Measurements from ENCODE around the gene CAPN2.

Gene CAPN2

DNA sequence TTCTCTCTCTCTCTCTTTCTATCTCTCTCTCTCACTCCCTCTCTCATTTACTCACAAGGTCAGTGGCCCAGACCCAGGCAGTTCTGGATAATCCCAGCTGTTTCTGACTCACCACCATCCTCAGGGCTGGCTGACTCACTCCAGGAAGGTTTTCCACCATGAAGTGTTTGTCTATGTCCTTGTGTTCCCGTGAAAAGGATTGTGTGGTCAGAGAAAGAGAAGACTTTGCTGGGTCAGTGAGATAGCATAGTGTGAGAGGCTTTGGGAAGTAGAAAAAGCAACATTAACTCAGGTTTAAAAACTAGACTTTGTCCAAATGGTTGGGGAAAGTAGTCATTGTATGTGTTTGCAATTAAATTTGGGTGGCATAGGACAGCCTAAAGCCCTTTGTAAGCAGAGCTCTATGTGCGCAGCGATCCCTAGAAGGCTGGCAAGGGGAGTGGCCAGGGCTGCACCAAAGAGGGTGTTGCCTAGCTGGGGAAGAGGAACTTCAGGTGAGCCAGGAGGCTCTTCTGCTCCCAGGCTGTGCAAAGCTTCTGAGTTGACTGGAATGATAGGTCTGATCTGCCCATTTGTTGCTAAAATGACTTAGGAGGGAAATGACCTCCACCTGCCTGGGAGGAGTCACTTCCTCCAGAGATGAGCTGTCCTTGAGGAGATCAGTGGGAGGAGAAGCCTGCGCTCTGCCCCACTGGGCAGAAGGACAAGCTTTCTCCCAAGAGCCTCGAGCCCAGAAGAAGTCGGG is 4.9 kb upstream of the CAPN2 start (continued):
- TF ChIP-seq, protein P1, sequence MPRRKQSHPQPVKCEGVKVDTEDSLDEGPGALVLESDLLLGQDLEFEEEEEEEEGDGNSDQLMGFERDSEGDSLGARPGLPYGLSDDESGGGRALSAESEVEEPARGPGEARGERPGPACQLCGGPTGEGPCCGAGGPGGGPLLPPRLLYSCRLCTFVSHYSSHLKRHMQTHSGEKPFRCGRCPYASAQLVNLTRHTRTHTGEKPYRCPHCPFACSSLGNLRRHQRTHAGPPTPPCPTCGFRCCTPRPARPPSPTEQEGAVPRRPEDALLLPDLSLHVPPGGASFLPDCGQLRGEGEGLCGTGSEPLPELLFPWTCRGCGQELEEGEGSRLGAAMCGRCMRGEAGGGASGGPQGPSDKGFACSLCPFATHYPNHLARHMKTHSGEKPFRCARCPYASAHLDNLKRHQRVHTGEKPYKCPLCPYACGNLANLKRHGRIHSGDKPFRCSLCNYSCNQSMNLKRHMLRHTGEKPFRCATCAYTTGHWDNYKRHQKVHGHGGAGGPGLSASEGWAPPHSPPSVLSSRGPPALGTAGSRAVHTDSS (tag by site-specific recombination; IDR thresholded peaks at IDR 0.05), result no peak
- TF ChIP-seq, protein P2, sequence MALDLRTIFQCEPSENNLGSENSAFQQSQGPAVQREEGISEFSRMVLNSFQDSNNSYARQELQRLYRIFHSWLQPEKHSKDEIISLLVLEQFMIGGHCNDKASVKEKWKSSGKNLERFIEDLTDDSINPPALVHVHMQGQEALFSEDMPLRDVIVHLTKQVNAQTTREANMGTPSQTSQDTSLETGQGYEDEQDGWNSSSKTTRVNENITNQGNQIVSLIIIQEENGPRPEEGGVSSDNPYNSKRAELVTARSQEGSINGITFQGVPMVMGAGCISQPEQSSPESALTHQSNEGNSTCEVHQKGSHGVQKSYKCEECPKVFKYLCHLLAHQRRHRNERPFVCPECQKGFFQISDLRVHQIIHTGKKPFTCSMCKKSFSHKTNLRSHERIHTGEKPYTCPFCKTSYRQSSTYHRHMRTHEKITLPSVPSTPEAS (tag by site-specific recombination; IDR thresholded peaks at IDR 0.05), result peak; percentile 30; the same call in 1 of the 2 replicates
- TF ChIP-seq ZNF548 (tag by site-specific recombination; IDR thresholded peaks at IDR 0.05) (no peak), ZNF621 (tag by site-specific recombination; IDR thresholded peaks at IDR 0.05) (no peak), KLF9 (tag by site-specific recombination; IDR thresholded peaks at IDR 0.05; ENCODE audit: low read depth) (no peak), ZNF324 (tag by site-specific recombination; IDR thresholded peaks at IDR 0.05) (peak; percentile 75; the same call in 1 of the 2 replicates), MYNN (tag by site-specific recombination; IDR thresholded peaks at IDR 0.05; ENCODE audit: borderline replicate concordance) (no peak), ZBTB17 (tag by site-specific recombination; IDR thresholded peaks at IDR 0.05) (peak; percentile 97), ZNF174 (tag by site-specific recombination; IDR thresholded peaks at IDR 0.05) (no peak), ZNF155 (tag by site-specific recombination; IDR thresholded peaks at IDR 0.05) (no peak), TRIM28 (IDR thresholded peaks at IDR 0.05; ENCODE audit: borderline replicate concordance, low read length) (peak; percentile 42; the same call in 1 of the 2 replicates), ZNF521 (tag by site-specific recombination; IDR thresholded peaks at IDR 0.05) (no peak), IKZF3 (tag by site-specific recombination; IDR thresholded peaks at IDR 0.05) (peak; percentile 63; the same call in 1 of the 2 replicates), ZNF768 (tag by site-specific recombination; IDR thresholded peaks at IDR 0.05) (no peak), ZNF423 (tag by site-specific recombination; IDR thresholded peaks at IDR 0.05) (no peak), ZNF394 (tag by site-specific recombination; IDR thresholded peaks at IDR 0.05; ENCODE audit: borderline replicate concordance) (peak; percentile 74; the same call in 1 of the 2 replicates), SCRT1 (tag by site-specific recombination; IDR thresholded peaks at IDR 0.05; ENCODE audit: borderline replicate concordance) (no peak), GFI1B (tag by site-specific recombination; IDR thresholded peaks at IDR 0.05) (no peak), ZNF747 (tag by site-specific recombination; IDR thresholded peaks at IDR 0.05) (no peak), ZNF585B (tag by site-specific recombination; IDR thresholded peaks at IDR 0.05) (no peak), GLIS1 (tag by site-specific recombination; IDR thresholded peaks at IDR 0.05) (peak; percentile 71), ZNF76 (tag by site-specific recombination; IDR thresholded peaks at IDR 0.05; ENCODE audit: borderline replicate concordance, low read depth) (peak; percentile 30; the same call in 1 of the 2 replicates), ZNF416 (tag by site-specific recombination; IDR thresholded peaks at IDR 0.05) (no peak)
- TF ChIP-seq, protein P3, sequence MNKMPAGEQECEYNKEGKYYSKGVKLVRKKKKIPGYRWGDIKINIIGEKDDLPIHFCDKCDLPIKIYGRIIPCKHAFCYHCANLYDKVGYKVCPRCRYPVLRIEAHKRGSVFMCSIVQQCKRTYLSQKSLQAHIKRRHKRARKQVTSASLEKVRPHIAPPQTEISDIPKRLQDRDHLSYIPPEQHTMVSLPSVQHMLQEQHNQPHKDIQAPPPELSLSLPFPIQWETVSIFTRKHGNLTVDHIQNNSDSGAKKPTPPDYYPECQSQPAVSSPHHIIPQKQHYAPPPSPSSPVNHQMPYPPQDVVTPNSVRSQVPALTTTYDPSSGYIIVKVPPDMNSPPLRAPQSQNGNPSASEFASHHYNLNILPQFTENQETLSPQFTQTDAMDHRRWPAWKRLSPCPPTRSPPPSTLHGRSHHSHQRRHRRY (tag by site-specific recombination; IDR thresholded peaks at IDR 0.05), result no peak
- TF ChIP-seq, protein P4, sequence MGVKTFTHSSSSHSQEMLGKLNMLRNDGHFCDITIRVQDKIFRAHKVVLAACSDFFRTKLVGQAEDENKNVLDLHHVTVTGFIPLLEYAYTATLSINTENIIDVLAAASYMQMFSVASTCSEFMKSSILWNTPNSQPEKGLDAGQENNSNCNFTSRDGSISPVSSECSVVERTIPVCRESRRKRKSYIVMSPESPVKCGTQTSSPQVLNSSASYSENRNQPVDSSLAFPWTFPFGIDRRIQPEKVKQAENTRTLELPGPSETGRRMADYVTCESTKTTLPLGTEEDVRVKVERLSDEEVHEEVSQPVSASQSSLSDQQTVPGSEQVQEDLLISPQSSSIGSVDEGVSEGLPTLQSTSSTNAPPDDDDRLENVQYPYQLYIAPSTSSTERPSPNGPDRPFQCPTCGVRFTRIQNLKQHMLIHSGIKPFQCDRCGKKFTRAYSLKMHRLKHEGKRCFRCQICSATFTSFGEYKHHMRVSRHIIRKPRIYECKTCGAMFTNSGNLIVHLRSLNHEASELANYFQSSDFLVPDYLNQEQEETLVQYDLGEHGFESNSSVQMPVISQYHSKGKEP (tag by site-specific recombination; IDR thresholded peaks at IDR 0.05), result no peak
- TF ChIP-seq, protein P5, sequence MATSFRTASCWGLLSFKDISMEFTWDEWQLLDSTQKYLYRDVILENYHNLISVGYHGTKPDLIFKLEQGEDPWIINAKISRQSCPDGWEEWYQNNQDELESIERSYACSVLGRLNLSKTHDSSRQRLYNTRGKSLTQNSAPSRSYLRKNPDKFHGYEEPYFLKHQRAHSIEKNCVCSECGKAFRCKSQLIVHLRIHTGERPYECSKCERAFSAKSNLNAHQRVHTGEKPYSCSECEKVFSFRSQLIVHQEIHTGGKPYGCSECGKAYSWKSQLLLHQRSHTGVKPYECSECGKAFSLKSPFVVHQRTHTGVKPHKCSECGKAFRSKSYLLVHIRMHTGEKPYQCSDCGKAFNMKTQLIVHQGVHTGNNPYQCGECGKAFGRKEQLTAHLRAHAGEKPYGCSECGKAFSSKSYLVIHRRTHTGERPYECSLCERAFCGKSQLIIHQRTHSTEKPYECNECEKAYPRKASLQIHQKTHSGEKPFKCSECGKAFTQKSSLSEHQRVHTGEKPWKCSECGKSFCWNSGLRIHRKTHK (tag by site-specific recombination; IDR thresholded peaks at IDR 0.05), result no peak

All from HEK293 (cell line).